Body of pancreas (tissue), 4 donors: ENCODE measurements around the gene PIGR. TPM values are rescaled to one million over a fixed set of nuclear protein-coding genes. Genes with fewer than 3 reads are reported as not detected.

Source experiments
- ATAC-seq: fragments of 150-250 bp; one replicate; pipeline ENCODE4 v1.9.1; 2016
- DNase-seq, 4 donors: peaks; one replicate each; pipeline ENCODE4 v3.0.0-alpha.2; 2019
- H3K27ac ChIP-seq, 4 donors: fragments of 200-600 bp; sonication (generic); 1 replicate in 3 of 4; 2 replicates in 1 of 4; pipeline versions ENCODE4 v1.5.1 to v1.6.1; 2016 to 2019; ENCODE audit warnings: mild to moderate bottlenecking in 1 of 4, mixed read lengths in 1 of 4, moderate library complexity in 1 of 4
- H3K27me3 ChIP-seq, 2 donors: fragments of 200-600 bp; sonication (generic); one replicate each; pipeline ENCODE4 v1.6.0; 2016; ENCODE audit warnings: mild to moderate bottlenecking in 1 of 2
- H3K36me3 ChIP-seq, 2 donors: fragments of 200-600 bp; sonication (generic); replicated peaks in 1 of 2; 2 replicates each; pipeline ENCODE4 v1.5.1; 2016; ENCODE audit warnings: low read depth in 2 of 2; ENCODE audit not compliant: insufficient read depth in 1 of 2
- H3K4me1 ChIP-seq: fragments of 200-600 bp; sonication (generic); one replicate; pipeline ENCODE4 v1.6.0; 2016
- H3K4me3 ChIP-seq, 2 donors: fragments of 200-600 bp; sonication (generic); 1 replicate in 1 of 2; 2 replicates in 1 of 2; pipeline ENCODE4 v1.5.1; 2016 to 2019
- H3K9me3 ChIP-seq, 3 donors: fragments of 200-600 bp; sonication (generic); 1 replicate in 2 of 3; 2 replicates in 1 of 3; pipeline ENCODE4 v1.5.1; 2016
- POLR2A ChIP-seq, 3 donors: fragments of 450-650 bp; IDR thresholded peaks; one replicate each; pipeline ENCODE4 v1.6.1; 2016; ENCODE audit warnings: antibody characterized with exemption in 3 of 3, mild to moderate bottlenecking in 2 of 3
- WGBS, 2 donors: methylation state at CpG; one replicate each; pipeline ENCODE4 v1.1.5; 2017; 5-methylcytosine and 5-hydroxymethylcytosine counted together
- intact Hi-C: fragments of 100-400 bp; cut with DNase I; formaldehyde crosslinking; loops from one replicate; pipeline ENCODE4 v1.15.1; 2023
- total RNA-seq, 2 donors: library from RNA; depleted of rRNA; stranded (reverse); fragments of >200 nt; gene quantifications; one replicate each; pipeline ENCODE4 v1.1.0, GENCODE V29; 2016
- TF ChIP-seq, protein P1 (sequence below), 7 experiments: fragments of 450-650 bp in 4 of 7; fragments of 200-600 bp in 3 of 7; sonication (generic) in 3 of 7; IDR thresholded peaks; one replicate each; pipeline ENCODE4 v1.5.1; 2016 to 2019; ENCODE audit warnings: antibody characterized with exemption in 7 of 7

Gene PIGR
- total RNA-seq, 2 donors from 2014 or later: 14.8 to 45.1 TPM

DNA sequence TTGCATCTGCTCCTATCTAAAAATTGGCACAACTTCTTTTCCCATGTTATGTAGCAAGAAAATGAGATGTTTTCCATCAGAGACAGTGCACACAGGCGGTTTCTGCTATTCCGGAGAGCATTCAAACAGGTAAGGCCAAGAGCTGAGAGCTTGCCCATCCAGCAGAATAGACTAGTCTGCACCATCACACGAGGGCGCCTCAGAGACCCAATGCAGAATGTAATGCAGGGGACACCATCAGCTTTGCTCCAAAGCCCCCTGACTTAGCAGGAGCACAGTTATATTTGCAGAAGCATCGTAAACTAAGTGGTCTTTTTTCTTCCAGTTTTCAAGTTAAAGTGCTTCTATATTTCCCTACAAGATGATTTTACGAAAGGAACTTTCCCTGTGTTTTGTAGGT, 44.3 kb downstream of the PIGR start:
- Histone ChIP-seq H3K4me1 (no peaks in the 10 kb centered on the region), H3K27me3 (no peaks in the 10 kb centered on the region), H3K4me3 (no peak overlapping the region), H3K27ac (no peak overlapping the region), H3K9me3 (no peaks in the 10 kb centered on the region), H3K36me3 (no peaks in the 10 kb centered on the region)
- no peak for TF ChIP-seq POLR2A (IDR thresholded peaks at IDR 0.05)
- TF ChIP-seq, protein P1, sequence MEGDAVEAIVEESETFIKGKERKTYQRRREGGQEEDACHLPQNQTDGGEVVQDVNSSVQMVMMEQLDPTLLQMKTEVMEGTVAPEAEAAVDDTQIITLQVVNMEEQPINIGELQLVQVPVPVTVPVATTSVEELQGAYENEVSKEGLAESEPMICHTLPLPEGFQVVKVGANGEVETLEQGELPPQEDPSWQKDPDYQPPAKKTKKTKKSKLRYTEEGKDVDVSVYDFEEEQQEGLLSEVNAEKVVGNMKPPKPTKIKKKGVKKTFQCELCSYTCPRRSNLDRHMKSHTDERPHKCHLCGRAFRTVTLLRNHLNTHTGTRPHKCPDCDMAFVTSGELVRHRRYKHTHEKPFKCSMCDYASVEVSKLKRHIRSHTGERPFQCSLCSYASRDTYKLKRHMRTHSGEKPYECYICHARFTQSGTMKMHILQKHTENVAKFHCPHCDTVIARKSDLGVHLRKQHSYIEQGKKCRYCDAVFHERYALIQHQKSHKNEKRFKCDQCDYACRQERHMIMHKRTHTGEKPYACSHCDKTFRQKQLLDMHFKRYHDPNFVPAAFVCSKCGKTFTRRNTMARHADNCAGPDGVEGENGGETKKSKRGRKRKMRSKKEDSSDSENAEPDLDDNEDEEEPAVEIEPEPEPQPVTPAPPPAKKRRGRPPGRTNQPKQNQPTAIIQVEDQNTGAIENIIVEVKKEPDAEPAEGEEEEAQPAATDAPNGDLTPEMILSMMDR (IDR thresholded peaks at IDR 0.05): no peak
- DNase-seq (no peak), ATAC-seq (no peak)
- intact Hi-C loops: loop anchor here (5.0 kb wide), 1 partner anchor 170 kb away; no protein-coding TSS in a partner anchor
- 77 to 79% methylated on average over 6 of the region's 6 CpGs for WGBS, 2 donors

DNA sequence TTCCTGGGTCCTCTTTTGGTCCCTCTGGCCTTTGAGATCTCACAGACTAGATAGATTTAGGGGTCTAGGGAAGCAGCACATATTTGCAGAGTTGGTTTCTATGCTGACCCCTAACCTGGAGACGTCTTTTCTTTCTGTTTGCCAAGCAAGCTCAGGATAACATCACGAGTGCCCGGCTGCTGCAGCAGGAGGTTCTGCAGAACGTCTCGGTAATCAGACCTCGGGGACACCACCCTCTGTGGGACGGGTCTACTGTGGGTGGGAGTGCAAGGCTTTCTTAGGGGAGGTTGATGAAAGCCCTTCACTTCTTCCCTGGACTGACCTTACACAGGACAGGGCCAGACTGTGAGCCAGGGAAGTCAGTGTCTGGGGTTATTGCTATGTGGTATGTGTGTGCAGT, 46.1 kb downstream of the PIGR start:
- intact Hi-C loops: loop anchor here (5.0 kb wide), 1 partner anchor 168 kb away; no protein-coding TSS in a partner anchor
- no peaks in the 10 kb centered on the region for H3K36me3 ChIP-seq
- TF ChIP-seq POLR2A (IDR thresholded peaks at IDR 0.05): no peak
- TF ChIP-seq, protein P1 (IDR thresholded peaks at IDR 0.05): no peak

DNA sequence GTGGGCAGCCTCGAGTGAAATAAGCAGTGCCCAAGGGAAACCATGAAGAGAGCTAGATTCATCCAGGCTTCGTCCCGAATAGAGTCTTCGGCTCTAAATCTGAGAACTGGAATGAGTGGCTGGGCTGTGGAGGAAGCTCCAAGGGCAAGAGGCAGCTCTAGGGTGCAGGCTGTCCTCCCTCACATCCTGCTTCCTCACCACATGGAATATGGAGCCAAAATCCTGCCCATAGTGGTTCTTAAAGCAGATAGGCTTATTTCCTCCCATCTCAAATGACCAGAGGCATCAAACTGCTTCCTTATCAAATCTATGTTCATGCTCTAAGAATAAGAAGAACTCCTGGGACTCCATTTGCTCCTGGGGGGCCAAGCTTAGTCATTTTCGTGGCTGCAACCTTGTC, 46.5 kb downstream of the PIGR start:
- intact Hi-C loops: loop anchor here (5.0 kb wide), 1 partner anchor 167 kb away; no protein-coding TSS in a partner anchor
- DNase-seq: no peak

More for the DNA sequence above, 46.1 kb downstream of the PIGR start:
- H3K4me3 ChIP-seq: no peak overlapping the region
- no peak overlapping the region for H3K27ac ChIP-seq
- no peak for DNase-seq
- no peaks in the 10 kb centered on the region for H3K9me3 ChIP-seq
- WGBS, 2 donors: 65 to 73% methylated on average over 7 of the region's 7 CpGs
- ATAC-seq: no peak
- peaks cover 10% of the 10 kb centered on the region for H3K4me1 ChIP-seq
- H3K27me3 ChIP-seq: no peaks in the 10 kb centered on the region

DNA sequence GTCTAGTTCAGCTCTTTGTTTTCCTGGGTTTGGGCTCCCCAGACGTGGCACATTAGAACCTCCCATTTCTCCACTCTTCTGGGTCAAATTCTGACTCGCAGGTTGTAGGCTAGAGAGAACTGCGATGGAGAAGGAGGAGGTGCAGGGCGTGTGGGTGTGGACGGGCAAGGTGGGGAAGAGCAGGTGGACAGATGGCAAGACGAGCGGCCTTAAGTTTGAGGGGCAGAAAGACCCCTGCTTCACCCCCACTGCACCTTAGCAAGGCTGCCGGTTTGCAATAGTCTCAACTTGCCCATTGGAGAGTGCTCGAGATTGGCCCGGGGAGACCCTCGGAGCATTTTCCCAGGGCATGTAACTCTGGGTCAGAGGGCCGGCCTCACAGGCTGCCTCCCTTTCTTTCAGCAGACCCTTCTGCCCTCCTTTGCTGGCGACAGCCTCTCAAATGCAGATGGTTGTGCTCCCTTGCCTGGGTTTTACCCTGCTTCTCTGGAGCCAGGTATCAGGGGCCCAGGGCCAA, 47.3 kb downstream of the PIGR start:
- no peaks in the 10 kb centered on the region for H3K27me3 ChIP-seq
- no peak for ATAC-seq
- H3K9me3 ChIP-seq: no peaks in the 10 kb centered on the region
- no peak for DNase-seq
- 75 to 81% methylated on average over 13 of the region's 13 CpGs for WGBS, 2 donors
- TF ChIP-seq, protein P1 (IDR thresholded peaks at IDR 0.05): no peak
- no peak for TF ChIP-seq POLR2A (IDR thresholded peaks at IDR 0.05)
- no peak overlapping the region for H3K27ac ChIP-seq
- no peak overlapping the region for H3K4me3 ChIP-seq
- peaks cover 10% of the 10 kb centered on the region for H3K4me1 ChIP-seq
- intact Hi-C loops: no loop called here
- H3K36me3 ChIP-seq: no peaks in the 10 kb centered on the region

More for the DNA sequence above, 46.5 kb downstream of the PIGR start:
- no peaks in the 10 kb centered on the region for H3K9me3 ChIP-seq
- no peak overlapping the region for H3K4me3 ChIP-seq
- no peaks in the 10 kb centered on the region for H3K27me3 ChIP-seq
- no peaks in the 10 kb centered on the region for H3K36me3 ChIP-seq
- TF ChIP-seq, protein P1 (IDR thresholded peaks at IDR 0.05): no peak
- no peak for TF ChIP-seq POLR2A (IDR thresholded peaks at IDR 0.05)
- H3K27ac ChIP-seq: no peak overlapping the region
- H3K4me1 ChIP-seq: peaks cover 10% of the 10 kb centered on the region
- WGBS, 2 donors: 51 to 57% methylated on average over 5 of the region's 5 CpGs
- no peak for ATAC-seq
